Large intestine (tissue), 3 donors: ENCODE data around the gene LTB. TPM values are rescaled to one million over a fixed set of nuclear protein-coding genes. Genes with fewer than 3 reads are reported as not detected.

Experiments used
- DNase-seq, 2 donors: peaks; one replicate each; pipeline versions ENCODE4 v3.0.0 to v3.0.0-alpha.2; 2013
- H3K27ac ChIP-seq: one replicate; pipeline ENCODE4 v1.5.1; 2013; ENCODE audit warnings: low read length
- H3K27me3 ChIP-seq: 2 replicates; pipeline ENCODE4 v1.6.1; 2013; ENCODE audit warnings: low read length; ENCODE audit not compliant: control insufficient read depth, insufficient read depth
- H3K36me3 ChIP-seq: 2 replicates; pipeline ENCODE4 v1.6.1; 2013; ENCODE audit warnings: low read length; ENCODE audit not compliant: control insufficient read depth, insufficient read depth
- H3K4me1 ChIP-seq: one replicate; pipeline ENCODE4 v1.6.1; 2013; ENCODE audit warnings: low read length; ENCODE audit not compliant: control insufficient read depth, insufficient read depth
- H3K4me3 ChIP-seq: one replicate; pipeline ENCODE4 v1.5.1; 2013; ENCODE audit warnings: low read length
- H3K9me3 ChIP-seq: one replicate; pipeline ENCODE4 v1.6.1; 2013; ENCODE audit warnings: mild to moderate bottlenecking, low read depth, low read length, moderate library complexity; ENCODE audit not compliant: control insufficient read depth
- WGBS: methylation state at CpG from one replicate; pipeline ENCODE4 v1.1.5; 2013; ENCODE audit warnings: low lambda C conversion rate; ENCODE audit not compliant: insufficient coverage; 5-methylcytosine and 5-hydroxymethylcytosine counted together
- polyA plus RNA-seq: library from polyadenylated mRNA; unstranded; fragments of 120-200 nt; gene quantifications from one replicate; pipeline ENCODE4 v1.2.1, GENCODE V29; 2013

The LTB gene
- polyA plus RNA-seq, 1 donor: 20.1 TPM

DNA sequence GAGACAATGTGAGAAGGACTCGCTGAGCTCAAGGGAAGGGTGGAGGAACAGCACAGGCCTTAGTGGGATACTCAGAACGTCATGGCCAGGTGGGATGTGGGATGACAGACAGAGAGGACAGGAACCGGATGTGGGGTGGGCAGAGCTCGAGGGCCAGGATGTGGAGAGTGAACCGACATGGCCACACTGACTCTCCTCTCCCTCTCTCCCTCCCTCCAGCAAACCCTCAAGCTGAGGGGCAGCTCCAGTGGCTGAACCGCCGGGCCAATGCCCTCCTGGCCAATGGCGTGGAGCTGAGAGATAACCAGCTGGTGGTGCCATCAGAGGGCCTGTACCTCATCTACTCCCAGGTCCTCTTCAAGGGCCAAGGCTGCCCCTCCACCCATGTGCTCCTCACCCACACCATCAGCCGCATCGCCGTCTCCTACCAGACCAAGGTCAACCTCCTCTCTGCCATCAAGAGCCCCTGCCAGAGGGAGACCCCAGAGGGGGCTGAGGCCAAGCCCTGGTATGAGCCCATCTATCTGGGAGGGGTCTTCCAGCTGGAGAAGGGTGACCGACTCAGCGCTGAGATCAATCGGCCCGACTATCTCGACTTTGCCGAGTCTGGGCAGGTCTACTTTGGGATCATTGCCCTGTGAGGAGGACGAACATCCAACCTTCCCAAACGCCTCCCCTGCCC lies 5.2 kb downstream of the LTB start:
- no peak for DNase-seq
- Histone ChIP-seq H3K9me3 (peaks cover 3% of the 10 kb centered on the region), H3K4me3 (no peak overlapping the region), H3K36me3 (no peaks in the 10 kb centered on the region), H3K4me1 (peaks cover 7% of the 10 kb centered on the region), H3K27ac (no peak overlapping the region), H3K27me3 (peaks cover 26% of the 10 kb centered on the region)
- WGBS: no CpG with 5 or more reads among the region's 19 CpGs

DNA sequence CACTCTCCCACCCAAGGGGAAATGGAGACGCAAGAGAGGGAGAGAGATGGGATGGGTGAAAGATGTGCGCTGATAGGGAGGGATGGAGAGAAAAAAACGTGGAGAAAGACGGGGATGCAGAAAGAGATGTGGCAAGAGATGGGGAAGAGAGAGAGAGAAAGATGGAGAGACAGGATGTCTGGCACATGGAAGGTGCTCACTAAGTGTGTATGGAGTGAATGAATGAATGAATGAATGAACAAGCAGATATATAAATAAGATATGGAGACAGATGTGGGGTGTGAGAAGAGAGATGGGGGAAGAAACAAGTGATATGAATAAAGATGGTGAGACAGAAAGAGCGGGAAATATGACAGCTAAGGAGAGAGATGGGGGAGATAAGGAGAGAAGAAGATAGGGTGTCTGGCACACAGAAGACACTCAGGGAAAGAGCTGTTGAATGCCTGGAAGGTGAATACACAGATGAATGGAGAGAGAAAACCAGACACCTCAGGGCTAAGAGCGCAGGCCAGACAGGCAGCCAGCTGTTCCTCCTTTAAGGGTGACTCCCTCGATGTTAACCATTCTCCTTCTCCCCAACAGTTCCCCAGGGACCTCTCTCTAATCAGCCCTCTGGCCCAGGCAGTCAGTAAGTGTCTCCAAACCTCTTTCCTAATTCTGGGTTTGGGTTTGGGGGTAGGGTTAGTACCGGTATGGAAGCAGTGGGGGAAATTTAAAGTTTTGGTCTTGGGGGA lies 6.1 kb downstream of the LTB start:
- peaks cover 22% of the 10 kb centered on the region for H3K27me3 ChIP-seq
- no peak overlapping the region for H3K27ac ChIP-seq
- no peaks in the 10 kb centered on the region for H3K36me3 ChIP-seq
- peak overlapping the region; percentile 30 for H3K4me3 ChIP-seq
- DNase-seq: no peak
- H3K4me1 ChIP-seq: no peaks in the 10 kb centered on the region
- peaks cover 3% of the 10 kb centered on the region for H3K9me3 ChIP-seq
- 76% methylated on average over 5 of the region's 8 CpGs for WGBS

DNA sequence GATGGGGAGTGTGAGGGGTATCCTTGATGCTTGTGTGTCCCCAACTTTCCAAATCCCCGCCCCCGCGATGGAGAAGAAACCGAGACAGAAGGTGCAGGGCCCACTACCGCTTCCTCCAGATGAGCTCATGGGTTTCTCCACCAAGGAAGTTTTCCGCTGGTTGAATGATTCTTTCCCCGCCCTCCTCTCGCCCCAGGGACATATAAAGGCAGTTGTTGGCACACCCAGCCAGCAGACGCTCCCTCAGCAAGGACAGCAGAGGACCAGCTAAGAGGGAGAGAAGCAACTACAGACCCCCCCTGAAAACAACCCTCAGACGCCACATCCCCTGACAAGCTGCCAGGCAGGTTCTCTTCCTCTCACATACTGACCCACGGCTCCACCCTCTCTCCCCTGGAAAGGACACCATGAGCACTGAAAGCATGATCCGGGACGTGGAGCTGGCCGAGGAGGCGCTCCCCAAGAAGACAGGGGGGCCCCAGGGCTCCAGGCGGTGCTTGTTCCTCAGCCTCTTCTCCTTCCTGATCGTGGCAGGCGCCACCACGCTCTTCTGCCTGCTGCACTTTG lies 6.8 kb downstream of the LTB start, which contains the start of gene TNF:
TNF (plus strand) TSS at position 231 of the 567 bp plus-strand sequence; CDS start at position 408, 177 bp downstream.
- Histone ChIP-seq H3K27me3 (peaks cover 20% of the 10 kb centered on the region), H3K9me3 (no peaks in the 10 kb centered on the region), H3K27ac (no peak within 1 kb of the TSS), H3K4me1 (no peaks in the 10 kb centered on the region), H3K36me3 (no peaks in the 10 kb centered on the region), H3K4me3 (peak within 1 kb of the TSS; percentile 30)
- WGBS: no CpG with 5 or more reads among the region's 19 CpGs
- DNase-seq: no peak

DNA sequence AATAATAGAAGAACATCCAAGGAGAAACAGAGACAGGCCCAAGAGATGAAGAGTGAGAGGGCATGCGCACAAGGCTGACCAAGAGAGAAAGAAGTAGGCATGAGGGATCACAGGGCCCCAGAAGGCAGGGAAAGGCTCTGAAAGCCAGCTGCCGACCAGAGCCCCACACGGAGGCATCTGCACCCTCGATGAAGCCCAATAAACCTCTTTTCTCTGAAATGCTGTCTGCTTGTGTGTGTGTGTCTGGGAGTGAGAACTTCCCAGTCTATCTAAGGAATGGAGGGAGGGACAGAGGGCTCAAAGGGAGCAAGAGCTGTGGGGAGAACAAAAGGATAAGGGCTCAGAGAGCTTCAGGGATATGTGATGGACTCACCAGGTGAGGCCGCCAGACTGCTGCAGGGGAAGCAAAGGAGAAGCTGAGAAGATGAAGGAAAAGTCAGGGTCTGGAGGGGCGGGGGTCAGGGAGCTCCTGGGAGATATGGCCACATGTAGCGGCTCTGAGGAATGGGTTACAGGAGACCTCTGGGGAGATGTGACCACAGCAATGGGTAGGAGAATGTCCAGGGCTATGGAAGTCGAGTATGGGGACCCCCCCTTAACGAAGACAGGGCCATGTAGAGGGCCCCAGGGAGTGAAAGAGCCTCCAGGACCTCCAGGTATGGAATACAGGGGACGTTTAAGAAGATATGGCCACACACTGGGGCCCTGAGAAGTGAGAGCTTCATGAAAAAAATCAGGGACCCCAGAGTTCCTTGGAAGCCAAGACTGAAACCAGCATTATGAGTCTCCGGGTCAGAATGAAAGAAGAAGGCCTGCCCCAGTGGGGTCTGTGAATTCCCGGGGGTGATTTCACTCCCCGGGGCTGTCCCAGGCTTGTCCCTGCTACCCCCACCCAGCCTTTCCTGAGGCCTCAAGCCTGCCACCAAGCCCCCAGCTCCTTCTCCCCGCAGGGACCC lies 7.8 kb downstream of the LTB start:
- Histone ChIP-seq H3K4me1 (no peaks in the 10 kb centered on the region), H3K9me3 (no peaks in the 10 kb centered on the region), H3K4me3 (no peak overlapping the region), H3K27ac (no peak overlapping the region), H3K36me3 (no peaks in the 10 kb centered on the region), H3K27me3 (peaks cover 22% of the 10 kb centered on the region)
- WGBS: 100% methylated on average over 1 of the region's 14 CpGs
- DNase-seq: no peak

DNA sequence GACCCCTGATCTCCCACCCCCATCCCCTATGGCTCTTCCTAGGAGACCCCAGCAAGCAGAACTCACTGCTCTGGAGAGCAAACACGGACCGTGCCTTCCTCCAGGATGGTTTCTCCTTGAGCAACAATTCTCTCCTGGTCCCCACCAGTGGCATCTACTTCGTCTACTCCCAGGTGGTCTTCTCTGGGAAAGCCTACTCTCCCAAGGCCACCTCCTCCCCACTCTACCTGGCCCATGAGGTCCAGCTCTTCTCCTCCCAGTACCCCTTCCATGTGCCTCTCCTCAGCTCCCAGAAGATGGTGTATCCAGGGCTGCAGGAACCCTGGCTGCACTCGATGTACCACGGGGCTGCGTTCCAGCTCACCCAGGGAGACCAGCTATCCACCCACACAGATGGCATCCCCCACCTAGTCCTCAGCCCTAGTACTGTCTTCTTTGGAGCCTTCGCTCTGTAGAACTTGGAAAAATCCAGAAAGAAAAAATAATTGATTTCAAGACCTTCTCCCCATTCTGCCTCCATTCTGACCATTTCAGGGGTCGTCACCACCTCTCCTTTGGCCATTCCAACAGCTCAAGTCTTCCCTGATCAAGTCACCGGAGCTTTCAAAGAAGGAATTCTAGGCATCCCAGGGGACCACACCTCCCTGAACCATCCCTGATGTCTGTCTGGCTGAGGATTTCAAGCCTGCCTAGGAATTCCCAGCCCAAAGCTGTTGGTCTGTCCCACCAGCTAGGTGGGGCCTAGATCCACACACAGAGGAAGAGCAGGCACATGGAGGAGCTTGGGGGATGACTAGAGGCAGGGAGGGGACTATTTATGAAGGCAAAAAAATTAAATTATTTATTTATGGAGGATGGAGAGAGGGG lies 8.8 kb downstream of the LTB start:
- DNase-seq: no peak
- Histone ChIP-seq H3K4me1 (no peaks in the 10 kb centered on the region), H3K4me3 (no peak overlapping the region), H3K27ac (no peak overlapping the region), H3K9me3 (no peaks in the 10 kb centered on the region), H3K27me3 (peaks cover 22% of the 10 kb centered on the region), H3K36me3 (no peaks in the 10 kb centered on the region)
- WGBS: no CpG with 5 or more reads among the region's 9 CpGs

DNA sequence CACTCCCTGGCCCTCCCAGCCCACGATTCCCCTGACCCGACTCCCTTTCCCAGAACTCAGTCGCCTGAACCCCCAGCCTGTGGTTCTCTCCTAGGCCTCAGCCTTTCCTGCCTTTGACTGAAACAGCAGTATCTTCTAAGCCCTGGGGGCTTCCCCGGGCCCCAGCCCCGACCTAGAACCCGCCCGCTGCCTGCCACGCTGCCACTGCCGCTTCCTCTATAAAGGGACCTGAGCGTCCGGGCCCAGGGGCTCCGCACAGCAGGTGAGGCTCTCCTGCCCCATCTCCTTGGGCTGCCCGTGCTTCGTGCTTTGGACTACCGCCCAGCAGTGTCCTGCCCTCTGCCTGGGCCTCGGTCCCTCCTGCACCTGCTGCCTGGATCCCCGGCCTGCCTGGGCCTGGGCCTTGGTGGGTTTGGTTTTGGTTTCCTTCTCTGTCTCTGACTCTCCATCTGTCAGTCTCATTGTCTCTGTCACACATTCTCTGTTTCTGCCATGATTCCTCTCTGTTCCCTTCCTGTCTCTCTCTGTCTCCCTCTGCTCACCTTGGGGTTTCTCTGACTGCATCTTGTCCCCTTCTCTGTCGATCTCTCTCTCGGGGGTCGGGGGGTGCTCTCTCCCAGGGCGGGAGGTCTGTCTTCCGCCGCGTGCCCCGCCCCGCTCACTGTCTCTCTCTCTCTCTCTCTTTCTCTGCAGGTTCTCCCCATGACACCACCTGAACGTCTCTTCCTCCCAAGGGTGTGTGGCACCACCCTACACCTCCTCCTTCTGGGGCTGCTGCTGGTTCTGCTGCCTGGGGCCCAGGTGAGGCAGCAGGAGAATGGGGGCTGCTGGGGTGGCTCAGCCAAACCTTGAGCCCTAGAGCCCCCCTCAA lies 9.9 kb downstream of the LTB start, which contains the start of gene LTA:
LTA (plus strand) TSS at position 249 of the 871 bp plus-strand sequence; CDS start at position 703, 454 bp downstream.
- no peaks in the 10 kb centered on the region for H3K36me3 ChIP-seq
- no peaks in the 10 kb centered on the region for H3K4me1 ChIP-seq
- no peaks in the 10 kb centered on the region for H3K9me3 ChIP-seq
- DNase-seq: no peak
- H3K4me3 ChIP-seq: no peak within 1 kb of the TSS
- H3K27me3 ChIP-seq: peaks cover 26% of the 10 kb centered on the region
- no CpG with 5 or more reads among the region's 27 CpGs for WGBS
- no peak within 1 kb of the TSS for H3K27ac ChIP-seq

DNA sequence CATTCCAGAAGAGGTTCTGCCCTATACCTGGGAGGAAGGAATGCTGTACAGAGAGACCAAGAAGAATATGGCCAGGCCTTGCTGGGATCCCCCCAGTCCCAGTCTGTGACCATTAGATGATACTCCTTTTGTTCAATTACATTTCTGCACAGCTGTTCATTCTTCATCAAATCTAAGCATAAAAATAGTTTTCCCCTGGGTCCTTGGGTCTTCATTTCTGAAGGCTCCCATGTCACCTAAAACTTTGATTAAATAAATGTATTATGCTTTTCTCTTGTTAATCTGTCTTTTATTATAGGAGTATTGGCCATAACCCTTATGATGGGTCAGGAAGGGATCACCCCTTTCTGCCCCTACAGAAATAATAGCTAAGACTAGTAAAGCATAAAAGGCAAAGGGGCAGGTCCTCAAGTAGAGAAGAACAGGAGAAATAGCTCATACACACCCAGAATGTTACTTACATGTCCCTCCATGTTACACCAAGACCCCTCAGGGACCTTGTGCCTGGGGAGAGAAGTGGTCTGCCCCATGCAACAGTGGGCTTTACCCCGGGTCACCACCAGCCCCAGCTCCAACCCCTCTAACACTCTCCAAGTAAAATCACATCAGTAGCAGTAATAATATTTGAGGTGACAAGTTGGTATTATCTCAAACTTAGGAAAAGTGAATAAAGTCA lies 12.2 kb downstream of the LTB start:
- DNase-seq: no peak
- H3K27me3 ChIP-seq: peaks cover 18% of the 10 kb centered on the region
- no peaks in the 10 kb centered on the region for H3K4me1 ChIP-seq
- no peaks in the 10 kb centered on the region for H3K9me3 ChIP-seq
- WGBS: no CpG with 5 or more reads among the region's 1 CpG
- no peak overlapping the region for H3K27ac ChIP-seq
- no peaks in the 10 kb centered on the region for H3K36me3 ChIP-seq
- H3K4me3 ChIP-seq: no peak overlapping the region

DNA sequence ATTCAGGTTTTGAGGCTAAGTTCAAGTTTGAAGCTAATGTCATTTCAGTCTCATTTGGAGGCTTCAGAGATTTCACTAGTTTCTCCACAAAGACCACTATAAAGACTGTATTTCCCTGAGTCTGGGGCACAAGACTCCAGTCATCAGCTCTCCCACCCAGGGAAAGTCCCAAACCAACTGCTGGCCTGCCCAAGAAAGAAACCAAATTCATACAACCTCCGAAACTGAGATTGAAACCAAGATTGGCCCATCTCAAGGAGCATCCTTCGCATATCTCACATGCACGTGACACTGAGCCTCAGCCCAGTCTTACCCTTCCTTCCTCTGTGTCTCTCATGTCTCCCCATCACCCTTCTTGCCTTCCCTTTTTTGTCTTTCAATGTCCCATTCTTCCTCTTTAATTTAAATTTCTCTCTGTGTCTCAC lies 13.7 kb downstream of the LTB start:
- no peaks in the 10 kb centered on the region for H3K36me3 ChIP-seq
- H3K4me1 ChIP-seq: no peaks in the 10 kb centered on the region
- 90% methylated on average over 2 of the region's 3 CpGs for WGBS
- H3K27me3 ChIP-seq: peaks cover 13% of the 10 kb centered on the region
- H3K4me3 ChIP-seq: no peak overlapping the region
- H3K27ac ChIP-seq: no peak overlapping the region
- no peaks in the 10 kb centered on the region for H3K9me3 ChIP-seq
- DNase-seq: no peak
